Activated CD8-positive, alpha-beta memory T cell treated with anti-CD3 and anti-CD28 coated beads, Interleukin-2, amount 50 U/mL, for 4 hours (primary cell): Measurements from ENCODE around the gene TOLLIP.

Experiments
- DNase-seq: peaks from one replicate; pipeline ENCODE4 v3.0.0-alpha.2; 2020

The TOLLIP gene

DNA sequence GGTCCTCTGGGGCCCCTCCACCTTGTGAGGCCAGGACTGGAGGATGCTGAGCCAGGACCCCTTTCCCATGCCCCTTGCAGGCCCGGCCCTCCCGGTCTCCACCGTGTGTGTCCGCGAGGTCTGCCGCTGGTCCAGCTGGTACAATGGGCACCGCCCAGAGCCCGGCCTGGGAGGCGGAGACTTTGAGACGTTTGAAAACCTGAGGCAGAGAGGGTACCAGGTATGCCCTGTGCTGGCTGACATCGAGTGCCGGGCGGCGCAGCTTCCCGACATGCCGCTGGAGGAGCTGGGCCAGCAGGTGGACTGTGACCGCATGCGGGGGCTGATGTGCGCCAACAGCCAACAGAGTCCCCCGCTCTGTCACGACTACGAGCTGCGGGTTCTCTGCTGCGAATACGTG lies 68.7 kb downstream of the TOLLIP start:
- no peak for DNase-seq

- DNase-seq, result no peak
These were observed 69.7 kb downstream of the TOLLIP start for GRCh38 chr11:1239596-1240205.

- DNase-seq, result no peak
These were observed 70.5 kb downstream of the TOLLIP start for GRCh38 chr11:1238767-1239595.

GRCh38 chr11:1237851-1238250 lies 71.6 kb downstream of the TOLLIP start:
- no peak for DNase-seq

DNA sequence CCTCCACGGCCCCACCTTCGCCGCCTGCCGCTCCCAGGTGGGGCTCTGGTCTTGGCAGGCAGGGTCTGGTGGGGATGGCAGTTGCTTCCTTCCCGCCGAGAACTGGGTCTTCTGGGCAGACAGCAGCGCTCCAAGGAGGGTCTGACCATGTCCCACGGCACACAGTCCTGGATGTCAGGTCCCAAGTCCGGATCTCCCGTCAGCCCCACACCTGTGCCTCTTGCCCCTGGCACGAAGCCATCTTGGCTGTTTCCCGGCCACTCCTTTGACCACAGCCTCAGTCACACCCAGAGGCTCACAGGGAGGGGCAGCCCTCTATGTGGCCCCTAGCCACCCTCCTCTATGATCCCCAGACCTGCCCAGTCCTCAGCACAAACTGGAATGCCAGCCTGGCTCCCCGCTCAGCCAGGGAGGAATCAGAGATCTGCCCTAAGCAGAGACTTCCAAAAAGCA lies 72.3 kb downstream of the TOLLIP start:
- no peak for DNase-seq

- no peak for DNase-seq
These were observed 72.9 kb downstream of the TOLLIP start for GRCh38 chr11:1236316-1237127.

GRCh38 chr11:1235901-1236315 lies 73.5 kb downstream of the TOLLIP start:
- no peak for DNase-seq

DNA sequence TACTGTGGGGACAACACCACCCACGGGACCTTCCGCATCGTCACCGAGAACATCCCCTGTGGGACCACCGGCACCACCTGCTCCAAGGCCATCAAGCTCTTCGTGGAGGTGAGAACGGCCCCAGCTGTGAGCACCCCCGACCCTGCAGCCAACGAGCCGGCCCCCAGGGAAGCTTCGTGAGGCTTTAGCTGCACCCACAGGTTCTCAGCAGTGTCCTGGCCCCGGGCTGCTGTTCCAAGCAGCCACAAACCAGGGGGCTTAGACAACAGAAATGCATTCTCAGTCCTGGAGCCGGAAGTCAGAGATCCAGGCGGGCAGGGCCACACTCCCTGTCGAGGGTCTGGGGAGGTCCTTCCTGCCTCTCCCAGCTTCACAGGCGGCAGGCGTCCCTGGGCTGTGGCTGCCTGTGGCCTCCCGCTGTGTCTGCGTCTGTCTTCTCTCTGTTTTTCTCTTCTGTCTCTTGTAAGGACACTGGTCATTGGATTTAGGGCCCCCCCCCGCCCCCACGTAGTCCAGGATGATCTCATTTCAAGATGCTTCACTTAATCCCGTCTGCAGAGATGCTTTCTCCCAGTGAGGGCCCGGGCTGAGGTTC lies 74.0 kb downstream of the TOLLIP start:
- DNase-seq, result no peak

- no peak for DNase-seq
These were observed 74.6 kb downstream of the TOLLIP start for GRCh38 chr11:1234771-1235305.

- DNase-seq, result no peak
These were observed 75.2 kb downstream of the TOLLIP start for GRCh38 chr11:1234054-1234720.

- no peak for DNase-seq
These were observed 75.9 kb downstream of the TOLLIP start for GRCh38 chr11:1233351-1234053.

DNA sequence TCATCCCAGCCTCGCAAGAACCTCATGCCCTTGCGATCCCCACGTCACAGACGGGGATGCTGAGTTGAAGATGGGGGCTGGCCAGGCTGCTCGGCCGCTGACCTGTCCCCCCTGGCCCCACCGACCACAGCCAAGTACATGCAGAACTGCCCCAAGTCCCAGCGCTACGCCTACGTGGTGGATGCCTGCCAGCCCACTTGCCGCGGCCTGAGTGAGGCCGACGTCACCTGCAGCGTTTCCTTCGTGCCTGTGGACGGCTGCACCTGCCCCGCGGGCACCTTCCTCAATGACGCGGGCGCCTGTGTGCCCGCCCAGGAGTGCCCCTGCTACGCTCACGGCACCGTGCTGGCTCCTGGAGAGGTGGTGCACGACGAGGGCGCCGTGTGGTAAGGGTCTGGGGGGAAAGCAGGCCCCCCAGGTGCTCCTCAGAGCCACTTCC lies 76.5 kb downstream of the TOLLIP start:
- DNase-seq, result no peak

DNA sequence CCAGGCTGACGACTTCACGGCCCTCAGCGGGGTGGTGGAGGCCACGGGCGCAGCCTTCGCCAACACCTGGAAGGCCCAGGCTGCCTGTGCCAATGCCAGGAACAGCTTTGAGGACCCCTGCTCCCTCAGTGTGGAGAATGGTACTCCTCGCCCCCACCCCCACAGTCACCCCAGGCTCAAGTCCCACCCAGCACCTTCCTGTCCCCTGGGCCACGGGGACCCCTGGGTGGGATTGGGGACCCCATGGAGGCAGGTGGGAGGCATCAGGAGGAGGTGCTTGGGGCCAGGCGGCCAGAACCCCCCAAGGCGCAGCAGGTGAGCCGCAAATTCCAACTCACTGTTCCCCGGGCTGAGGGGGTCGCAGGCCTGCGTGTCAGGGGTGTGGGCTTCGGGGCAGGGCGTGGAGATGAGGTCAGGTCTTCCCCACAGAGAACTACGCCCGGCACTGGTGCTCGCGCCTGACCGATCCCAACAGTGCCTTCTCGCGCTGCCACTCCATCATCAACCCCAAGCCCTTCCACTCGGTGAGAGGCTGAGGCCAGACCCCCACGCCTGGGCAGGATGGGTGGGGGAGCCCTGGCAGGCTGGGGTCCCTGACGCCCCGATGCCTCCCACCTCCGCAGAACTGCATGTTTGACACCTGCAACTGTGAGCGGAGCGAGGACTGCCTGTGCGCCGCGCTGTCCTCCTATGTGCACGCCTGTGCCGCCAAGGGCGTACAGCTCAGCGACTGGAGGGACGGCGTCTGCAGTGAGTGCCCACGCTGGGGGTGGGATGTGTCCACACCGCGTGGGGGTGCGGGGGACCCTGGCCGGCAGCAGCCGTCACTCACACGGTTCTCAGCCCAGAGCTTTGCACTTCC lies 77.2 kb downstream of the TOLLIP start:
- no peak for DNase-seq

GRCh38 chr11:1231396-1232020 lies 77.9 kb downstream of the TOLLIP start:
- DNase-seq, result no peak

DNA sequence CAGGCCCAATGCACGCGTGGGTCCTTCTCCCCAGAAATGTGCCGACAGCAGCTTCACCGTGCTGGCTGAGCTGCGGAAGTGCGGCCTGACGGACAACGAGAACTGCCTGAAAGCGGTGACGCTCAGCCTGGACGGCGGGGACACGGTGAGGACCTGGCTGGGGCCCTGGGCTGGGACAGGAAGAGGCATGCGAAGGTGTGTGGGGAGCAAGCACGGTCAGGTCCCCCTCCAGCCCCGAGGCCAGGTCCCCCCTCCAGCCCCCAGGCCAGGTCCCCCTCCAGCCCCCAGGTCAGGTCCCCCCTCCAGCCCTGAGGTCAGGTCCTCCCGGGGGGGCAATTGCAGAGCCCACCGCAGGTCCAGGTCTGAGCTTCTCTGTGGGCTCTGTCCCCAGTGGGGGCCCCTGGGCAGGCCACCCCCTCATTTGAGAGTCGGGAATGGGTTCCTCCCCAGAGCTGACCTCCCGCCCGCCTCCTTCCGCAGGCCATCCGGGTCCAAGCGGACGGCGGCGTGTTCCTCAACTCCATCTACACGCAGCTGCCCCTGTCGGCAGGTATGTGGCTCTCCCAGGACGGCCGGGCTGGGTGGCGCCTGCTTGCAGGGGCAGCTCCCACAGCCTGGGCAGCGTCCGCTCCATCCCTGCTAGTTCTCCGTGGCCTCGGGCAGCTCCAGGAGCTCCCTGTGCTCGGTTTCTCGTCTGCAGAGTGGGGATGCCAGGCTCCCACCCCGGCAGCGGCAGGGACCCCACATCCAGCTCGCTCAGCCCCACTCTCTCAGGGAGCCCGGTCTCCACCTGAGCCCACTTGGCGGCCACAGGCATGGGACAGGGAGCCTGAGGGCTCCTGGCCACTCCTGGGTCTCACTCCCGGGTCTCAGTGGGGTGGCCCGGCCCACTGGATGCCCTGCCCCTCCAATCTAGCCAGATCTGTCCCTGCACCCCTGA lies 78.7 kb downstream of the TOLLIP start:
- no peak for DNase-seq

- DNase-seq, result no peak
These were observed 79.3 kb downstream of the TOLLIP start for GRCh38 chr11:1230121-1230455.

- no peak for DNase-seq
These were observed 79.8 kb downstream of the TOLLIP start for GRCh38 chr11:1229471-1230120.

DNA sequence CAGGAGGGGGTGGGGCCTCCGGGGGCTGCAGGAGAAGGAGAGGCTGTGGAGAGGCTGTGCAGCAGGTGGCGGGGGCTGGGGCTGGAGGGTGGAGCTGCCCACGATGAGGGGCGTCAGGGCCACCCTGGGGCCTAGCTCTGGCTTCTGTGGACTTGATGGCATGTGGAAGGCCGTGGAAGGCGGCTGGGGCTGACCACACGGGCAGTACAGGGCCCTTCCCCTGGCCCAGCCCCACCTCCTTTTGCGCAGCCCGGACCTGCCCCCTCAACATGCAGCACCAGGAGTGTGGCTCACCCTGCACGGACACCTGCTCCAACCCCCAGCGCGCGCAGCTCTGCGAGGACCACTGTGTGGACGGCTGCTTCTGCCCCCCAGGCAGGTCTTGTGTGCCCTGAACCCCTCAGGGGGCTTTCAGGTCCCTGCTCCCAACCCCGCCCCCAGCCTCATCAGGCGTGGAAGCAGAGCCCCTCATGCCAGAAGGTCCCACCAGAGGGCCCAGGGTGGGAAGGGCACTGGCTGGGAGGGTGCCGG lies 80.4 kb downstream of the TOLLIP start:
- no peak for DNase-seq
